Measurements from ENCODE around the gene GALK1.
"Not testable (repeated sequence)": the region's sequence is repeated elsewhere in the genome, so short reads cannot be mapped to it uniquely, and the experiment has no call there.

DNA sequence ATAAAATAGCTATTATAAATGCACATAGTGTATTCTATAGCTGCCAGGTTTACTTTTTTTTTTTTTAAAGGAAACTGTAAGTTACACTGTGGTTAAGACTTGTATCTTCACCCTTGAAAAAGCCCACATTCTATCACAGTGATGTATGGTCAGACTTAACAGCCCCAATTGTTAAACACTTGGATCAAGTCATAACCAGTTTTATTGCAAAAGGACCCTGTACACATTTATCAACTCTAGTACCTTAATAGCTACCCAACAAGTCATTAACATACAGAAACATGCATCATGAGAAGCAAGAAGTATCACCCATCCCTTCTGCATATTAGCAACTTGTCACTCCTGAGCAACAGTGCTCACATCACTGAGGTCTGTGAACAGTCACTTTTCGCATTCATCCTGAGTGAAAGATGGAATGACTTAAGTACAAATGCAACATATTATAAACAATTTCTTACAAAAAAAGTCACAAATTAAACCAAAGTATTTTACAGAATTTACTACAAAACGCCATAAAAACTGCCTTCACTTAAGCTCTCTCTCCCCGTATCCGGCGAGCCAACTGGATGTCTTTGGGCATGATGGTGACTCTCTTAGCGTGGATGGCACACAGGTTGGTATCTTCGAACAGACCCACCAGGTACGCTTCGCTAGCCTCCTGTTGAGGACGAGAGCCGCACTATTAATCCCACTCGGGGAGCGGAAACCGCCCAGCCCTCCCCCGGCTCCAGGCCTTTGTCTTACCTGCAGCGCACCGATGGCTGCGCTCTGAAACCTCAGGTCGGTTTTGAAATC lies 13.3 kb upstream of the GALK1 start:
- TF ChIP-seq, protein P1, sequence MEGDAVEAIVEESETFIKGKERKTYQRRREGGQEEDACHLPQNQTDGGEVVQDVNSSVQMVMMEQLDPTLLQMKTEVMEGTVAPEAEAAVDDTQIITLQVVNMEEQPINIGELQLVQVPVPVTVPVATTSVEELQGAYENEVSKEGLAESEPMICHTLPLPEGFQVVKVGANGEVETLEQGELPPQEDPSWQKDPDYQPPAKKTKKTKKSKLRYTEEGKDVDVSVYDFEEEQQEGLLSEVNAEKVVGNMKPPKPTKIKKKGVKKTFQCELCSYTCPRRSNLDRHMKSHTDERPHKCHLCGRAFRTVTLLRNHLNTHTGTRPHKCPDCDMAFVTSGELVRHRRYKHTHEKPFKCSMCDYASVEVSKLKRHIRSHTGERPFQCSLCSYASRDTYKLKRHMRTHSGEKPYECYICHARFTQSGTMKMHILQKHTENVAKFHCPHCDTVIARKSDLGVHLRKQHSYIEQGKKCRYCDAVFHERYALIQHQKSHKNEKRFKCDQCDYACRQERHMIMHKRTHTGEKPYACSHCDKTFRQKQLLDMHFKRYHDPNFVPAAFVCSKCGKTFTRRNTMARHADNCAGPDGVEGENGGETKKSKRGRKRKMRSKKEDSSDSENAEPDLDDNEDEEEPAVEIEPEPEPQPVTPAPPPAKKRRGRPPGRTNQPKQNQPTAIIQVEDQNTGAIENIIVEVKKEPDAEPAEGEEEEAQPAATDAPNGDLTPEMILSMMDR (optimal IDR thresholded peaks at IDR 0.05 in 1 of 3, IDR thresholded peaks at IDR 0.05 in 1 of 3, conservative IDR thresholded peaks at IDR 0.05 in 1 of 3; ENCODE audit: extremely low read depth in 1 of 3, insufficient read depth in 2 of 3, low read length in 3 of 3) = not testable (repeated sequence)
- TF ChIP-seq EZH2 (IDR thresholded peaks at IDR 0.05; ENCODE audit: low read length) = not testable (repeated sequence)
